CD4-positive, alpha-beta T cell treated with Interleukin-6 at 100 ng/mL for 8 hours (primary cell): ENCODE results near the gene MALRD1.

Experiments used
- DNase-seq: peaks from one replicate; pipeline ENCODE4 v3.0.0-alpha.2; 2020; ENCODE audit warnings: mixed read lengths, low spot score

MALRD1 gene

DNA sequence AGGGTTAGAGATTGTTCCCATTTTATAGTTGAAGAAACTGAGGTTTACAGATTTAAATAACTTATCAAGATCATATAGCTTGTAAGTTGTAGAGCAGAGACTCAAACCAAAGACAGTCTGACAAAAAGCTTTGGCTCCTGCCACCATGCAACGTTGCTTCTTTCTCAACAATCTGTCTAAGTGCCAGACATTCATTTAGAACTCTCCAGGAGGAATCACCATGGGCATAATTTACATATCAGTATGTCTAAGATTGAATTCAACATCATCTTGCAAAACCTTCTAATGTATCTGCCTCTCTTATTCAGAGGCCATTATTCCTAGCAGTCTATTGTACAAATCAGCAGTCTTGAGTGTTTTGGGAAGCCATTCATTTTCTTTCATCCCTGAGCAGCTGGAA, 604.1 kb downstream of the MALRD1 start:
- DNase-seq: no peak

GRCh38 chr10:19653931-19654330, 605.3 kb downstream of the MALRD1 start:
- DNase-seq: no peak

GRCh38 chr10:19654576-19654975, 606.0 kb downstream of the MALRD1 start:
- DNase-seq: no peak

DNA sequence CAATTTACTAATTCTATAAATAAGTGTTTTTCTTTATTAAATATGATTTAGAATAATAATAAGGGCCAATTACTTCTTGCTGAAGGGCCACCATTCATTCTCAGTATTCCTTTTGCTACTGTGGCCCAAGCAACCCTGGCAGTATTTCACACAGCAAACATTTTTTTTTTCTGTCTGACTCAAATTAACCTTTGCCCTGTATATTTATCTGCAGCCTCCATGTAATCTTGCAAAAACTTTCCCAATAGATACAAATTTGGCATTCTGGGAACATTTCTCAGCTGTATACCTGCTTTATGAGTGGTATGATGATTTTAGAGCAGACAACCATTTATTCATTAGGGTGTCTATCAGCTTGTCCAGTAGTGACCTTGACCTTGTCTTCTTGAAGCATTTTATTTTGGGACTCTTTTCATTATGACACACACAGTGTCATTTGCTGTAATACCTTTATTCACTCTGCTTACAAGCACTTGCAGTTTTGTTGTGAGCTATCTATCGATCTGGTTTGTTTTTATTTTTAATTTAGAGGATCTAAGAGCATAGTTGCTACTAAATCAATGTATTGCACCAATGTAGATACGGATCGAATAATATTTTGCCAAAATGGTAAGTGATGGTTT, 607.9 kb downstream of the MALRD1 start:
- no peak for DNase-seq

GRCh38 chr10:19658131-19658530, 609.5 kb downstream of the MALRD1 start:
- no peak for DNase-seq

DNA sequence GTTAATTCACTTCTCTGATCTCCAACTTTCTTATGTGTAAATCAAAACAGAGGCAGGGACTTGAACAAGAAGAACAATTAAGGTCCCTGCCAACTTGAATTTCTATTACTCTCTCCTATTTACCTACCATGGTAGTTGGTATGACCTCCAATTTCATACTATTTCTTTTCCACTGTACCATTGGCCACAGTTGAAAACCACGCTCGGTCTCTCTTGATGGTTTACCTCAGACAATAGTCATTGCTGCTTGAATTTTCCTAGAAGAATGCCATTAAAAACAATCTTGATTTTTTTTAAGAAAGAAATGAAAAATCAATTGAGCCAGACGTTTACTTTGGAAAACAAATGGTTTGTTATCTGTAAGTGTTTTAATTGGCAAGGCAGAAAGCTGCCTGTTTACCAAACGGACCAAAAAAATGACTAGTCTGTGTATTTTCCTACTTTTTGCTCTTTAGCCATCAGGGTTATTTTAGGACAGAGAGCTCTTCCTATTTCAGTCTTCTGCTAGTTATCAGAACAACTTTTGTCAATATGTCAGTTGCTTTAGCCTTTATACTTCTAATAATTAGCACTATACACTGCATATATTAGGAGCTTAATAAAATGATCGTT, 610.1 kb downstream of the MALRD1 start:
- no peak for DNase-seq

DNA sequence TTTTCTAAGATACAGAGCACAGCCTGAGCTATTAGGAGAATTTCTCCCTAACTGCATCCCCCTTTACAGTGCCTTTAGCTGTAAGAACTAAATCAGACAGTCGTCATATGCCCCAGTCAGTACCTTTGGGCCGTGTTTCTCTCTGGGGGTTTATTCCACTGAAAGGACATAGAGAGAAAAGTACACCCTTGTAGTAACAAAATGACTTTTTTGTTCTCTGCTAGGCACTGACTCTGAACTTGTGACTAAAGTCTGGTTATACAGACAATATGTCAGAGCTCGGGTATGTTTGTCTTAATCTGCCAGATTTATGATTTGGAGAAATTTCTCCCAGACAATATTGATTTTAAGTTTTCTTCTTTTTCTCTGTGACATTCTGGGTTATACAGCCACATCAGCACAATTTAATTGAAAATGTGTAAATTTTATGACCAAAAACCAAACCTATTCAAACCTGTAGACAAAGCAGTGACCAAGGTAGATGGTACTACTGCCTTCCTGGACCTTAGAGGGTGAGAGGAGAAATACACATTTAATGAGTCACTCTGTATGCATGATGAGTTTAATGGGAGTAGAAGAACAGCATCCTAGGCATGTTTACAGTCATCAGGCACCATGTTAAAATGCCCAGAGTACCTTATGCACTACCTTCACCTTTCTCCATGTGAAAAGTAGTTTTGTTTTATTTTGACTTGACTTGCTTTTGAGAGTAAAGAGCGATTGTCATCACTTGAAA, 611.5 kb downstream of the MALRD1 start:
- DNase-seq: no peak

DNA sequence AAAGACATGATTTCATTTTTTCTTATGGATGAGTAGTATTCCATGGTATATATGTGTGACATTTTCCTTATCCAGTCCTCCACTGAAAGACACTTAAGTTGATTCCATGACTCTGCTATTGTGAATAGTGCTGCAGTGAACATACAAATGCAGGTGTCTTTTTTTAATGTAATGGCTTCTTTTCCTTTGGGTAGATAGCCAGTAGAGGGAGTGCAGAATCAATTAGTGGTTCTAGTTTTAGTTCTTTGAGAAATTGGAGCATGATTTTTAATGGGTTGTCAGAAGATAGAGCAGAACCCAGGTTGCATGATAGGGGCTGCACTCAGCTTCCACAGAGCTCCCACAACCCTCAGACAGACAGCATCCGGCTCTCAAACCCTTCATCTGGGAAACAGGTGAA, 614.7 kb downstream of the MALRD1 start:
- no peak for DNase-seq

DNA sequence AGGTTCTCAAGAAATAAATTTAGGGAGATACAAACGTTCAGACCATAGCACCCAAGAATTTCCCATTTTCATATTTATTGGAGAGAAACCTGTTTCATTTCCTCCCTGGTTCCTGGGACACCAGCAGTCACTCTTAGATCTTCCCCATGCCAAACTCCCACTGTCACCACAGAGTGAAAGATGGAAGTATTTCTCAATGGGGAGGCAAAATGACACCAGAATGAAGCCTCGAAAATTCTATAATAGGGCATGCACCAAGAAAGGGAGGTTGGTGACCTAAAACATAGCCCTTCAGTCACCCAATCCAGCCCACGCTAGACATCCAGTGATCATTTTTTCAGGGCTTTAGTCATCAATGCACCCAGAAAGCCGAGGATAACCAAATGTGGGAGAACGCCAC, 619.5 kb downstream of the MALRD1 start:
- no peak for DNase-seq

DNA sequence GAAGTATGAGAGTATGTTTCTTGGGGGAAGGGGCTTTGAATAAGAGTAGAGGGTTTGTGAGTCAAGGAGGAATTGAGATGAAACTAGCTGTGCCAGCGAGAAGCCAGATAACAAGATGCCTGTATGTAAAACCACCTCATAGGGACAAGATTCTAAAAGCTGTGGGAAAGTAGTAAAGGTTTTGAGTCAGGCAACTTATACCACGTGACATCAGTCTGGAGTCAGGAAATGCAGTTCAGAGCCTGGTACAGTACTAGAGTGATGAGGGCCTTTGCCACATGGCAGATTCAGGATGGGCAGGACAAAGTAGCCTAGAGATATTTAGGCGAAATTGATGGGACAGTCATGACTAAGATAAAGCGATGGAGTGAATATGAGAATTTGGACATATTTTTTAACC, 627.5 kb downstream of the MALRD1 start:
- DNase-seq: no peak

DNA sequence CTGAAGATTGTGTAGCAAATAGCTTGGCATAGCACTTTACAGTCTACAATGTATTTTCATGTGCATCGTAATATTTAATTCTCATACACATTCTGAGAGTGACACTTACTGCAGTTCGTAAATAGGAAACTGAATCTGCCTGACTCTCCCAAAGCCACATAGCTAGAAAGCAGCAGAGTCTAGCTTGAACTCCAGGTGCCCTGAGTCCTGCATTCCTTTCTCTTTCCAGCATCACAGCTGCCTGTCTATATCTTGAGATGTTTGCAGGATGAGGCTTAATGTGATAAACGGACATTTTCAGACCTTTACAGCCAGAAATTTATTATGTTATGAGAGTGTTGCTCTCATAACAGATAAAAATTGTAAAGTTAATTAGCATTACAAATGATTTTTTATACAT, 634.8 kb downstream of the MALRD1 start:
- DNase-seq: no peak

DNA sequence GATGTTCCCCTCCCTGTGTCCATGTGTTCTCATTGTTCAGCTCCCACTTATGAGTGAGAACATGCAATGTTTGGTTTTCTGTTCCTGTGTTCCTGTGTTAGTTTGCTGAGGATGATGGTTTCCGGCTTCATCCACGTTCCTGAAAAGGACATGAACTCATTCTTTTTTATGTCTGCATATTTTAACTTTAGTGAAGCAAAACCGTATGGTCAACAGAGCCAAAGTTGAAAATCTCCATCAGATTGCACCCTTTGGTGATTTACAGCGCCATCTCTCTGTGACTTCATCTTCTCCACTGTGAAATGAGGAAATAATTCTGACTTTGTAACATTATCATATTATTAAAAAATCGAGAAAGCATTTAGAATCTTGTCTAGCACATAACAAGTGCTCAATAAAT, 635.4 kb downstream of the MALRD1 start:
- no peak for DNase-seq

DNA sequence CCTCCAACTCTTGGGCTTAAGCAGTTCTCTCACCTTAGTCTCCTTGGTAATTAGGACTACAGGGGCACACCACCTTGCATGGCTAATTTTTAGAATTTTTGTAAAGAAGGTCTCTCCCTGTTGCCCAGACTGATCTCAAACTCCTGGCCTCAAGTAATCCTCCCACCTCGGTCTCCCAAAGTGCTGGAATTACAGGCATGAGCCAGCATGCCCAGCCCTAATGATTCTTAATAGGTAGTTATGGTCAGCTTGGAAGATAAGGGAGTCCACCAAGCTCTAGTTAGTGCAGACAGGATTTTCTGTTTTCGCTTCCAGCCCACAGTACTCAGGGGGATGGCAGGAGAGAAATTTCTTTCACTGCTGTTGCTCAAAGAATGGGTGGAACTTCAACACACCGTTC, 639.7 kb downstream of the MALRD1 start:
- no peak for DNase-seq

DNA sequence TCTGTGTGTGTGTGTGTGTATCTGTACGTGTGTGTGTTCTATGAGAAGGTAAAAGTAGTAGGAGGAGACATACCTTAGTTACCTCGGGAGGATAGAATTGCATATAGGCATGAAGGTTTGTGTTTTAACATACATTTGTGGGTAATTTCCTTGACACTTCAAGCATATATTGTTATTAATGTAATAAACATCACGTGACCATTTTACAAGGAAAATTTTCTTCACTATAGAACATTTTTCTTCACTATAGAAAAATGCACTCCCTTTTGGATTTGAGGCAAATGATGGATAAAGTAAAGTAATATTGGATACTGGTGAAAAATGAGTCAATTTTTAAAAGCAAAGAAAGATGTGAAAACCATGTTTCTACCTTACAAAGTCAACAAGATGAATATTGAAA, 640.6 kb downstream of the MALRD1 start:
- no peak for DNase-seq

DNA sequence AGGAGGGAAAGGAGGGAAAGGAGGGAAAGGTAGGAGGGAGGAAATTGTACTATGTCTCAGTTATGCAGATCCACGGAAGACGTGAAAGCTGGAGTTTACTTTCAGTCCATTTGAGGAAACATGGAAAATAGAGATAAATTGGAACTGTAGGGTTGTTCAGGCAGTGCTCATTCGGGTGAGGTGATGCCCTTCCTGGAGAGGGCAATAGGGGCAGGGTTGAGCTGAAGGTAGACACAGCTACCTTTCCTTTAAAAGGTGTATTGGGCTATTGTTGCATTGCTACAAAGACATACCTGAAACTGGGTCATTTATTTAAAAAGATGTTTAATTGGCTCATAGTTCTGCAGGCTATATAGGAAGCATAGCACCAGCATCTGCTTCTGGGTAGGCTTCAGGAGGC, 650.7 kb downstream of the MALRD1 start:
- DNase-seq: no peak

- DNase-seq: no peak
These were observed 652.9 kb downstream of the MALRD1 start for GRCh38 chr10:19701427-19702052.

- no peak for DNase-seq
These were observed 653.6 kb downstream of the MALRD1 start for GRCh38 chr10:19702215-19702614.

- no peak for DNase-seq
These were observed 655.9 kb downstream of the MALRD1 start for GRCh38 chr10:19704544-19704943.

DNA sequence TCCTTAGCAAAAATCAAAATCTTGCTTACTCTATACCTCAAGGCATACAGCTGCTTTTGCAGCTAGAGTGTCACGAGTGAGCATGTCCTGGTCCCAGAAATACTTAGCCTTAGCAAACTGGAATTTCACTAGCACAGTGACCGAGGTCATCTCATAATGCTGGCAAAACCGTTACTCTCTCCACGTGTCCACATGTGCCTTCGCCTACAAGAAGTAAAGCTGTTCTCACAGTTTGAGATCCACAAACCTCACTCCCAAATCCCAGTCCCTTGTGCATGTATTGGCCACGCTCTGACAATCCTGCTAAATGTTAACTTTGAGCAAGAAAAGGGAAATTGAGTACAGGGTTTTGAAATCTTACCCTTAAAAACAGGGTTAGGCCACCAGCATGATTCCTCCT, 656.6 kb downstream of the MALRD1 start:
- no peak for DNase-seq

DNA sequence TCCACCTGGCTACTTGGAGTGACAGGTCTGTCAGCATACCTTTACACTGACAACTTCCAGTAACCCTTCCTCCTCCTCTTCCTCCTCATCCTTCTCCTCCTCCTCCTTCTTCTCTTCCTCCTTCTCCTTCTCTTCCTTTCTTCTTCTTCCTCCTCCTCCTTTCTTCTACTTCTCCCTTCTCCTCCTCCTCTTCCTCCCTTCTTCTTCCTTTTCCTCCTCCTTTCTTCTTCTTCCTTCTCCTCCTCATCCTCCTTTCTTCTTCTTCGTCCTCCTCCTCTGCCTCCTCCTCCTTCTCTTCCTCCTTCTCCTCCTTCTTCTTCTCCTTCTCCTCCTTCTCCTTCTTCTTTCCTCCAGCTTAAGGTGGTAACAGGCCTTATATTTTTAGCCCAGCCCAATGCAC, 658.3 kb downstream of the MALRD1 start:
- no peak for DNase-seq

DNA sequence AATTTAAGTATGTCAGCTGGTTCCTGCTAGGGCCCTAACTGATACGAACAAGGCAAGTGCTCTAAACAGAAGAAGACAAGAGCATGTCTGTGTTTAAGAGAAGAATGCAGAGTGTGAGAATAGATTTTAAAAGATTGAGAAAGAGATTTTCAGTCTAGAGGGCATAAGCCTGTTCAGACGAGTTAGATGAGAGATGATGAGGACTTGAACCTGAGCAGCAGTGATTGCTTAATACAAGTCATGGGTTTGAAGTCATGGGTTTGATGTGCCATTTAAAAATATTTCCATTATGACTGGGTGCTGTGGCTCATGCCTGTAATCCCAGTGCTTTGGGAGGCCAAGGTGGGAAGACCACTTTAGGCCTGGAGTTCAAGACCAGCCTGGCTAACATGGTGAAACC, 658.8 kb downstream of the MALRD1 start:
- DNase-seq: no peak

GRCh38 chr10:19708031-19708430, 659.4 kb downstream of the MALRD1 start:
- no peak for DNase-seq

DNA sequence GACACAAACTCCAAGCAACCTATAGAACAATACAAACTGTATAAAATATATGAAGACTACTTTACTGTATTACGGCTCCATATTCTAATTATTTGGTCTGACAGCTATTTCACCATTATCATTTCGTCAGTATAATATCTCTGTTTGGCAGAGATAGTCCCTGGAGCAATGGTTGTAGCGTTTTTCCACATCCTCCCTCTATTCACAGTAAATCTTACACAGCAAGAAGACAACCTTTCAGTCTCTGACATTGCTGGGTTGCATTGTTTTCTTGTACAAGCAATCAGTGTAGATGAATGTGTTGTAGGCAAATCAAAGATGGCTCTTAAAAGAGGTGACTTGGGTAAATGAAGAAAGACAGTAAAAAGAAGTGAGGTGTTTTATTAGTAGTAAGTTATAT, 662.0 kb downstream of the MALRD1 start:
- no peak for DNase-seq
